NCI-H2196 treated with DMSO at 0.1 percent for 48 hours (cell line): Measurements from ENCODE around the gene CCDC88A.
"Not testable (repeated sequence)": the region's sequence is repeated elsewhere in the genome, so short reads cannot be mapped to it uniquely, and the experiment has no call there.

ENCODE experiments used
- DNase-seq: peaks from one replicate; lab custom pipeline; 2025; ENCODE audit not compliant: unreplicated experiment; lab: John Stamatoyannopoulos, UW

CCDC88A gene

GRCh38 chr2:55241582-55241981, 178.1 kb downstream of the CCDC88A start:
- DNase-seq = not testable (repeated sequence)

DNA sequence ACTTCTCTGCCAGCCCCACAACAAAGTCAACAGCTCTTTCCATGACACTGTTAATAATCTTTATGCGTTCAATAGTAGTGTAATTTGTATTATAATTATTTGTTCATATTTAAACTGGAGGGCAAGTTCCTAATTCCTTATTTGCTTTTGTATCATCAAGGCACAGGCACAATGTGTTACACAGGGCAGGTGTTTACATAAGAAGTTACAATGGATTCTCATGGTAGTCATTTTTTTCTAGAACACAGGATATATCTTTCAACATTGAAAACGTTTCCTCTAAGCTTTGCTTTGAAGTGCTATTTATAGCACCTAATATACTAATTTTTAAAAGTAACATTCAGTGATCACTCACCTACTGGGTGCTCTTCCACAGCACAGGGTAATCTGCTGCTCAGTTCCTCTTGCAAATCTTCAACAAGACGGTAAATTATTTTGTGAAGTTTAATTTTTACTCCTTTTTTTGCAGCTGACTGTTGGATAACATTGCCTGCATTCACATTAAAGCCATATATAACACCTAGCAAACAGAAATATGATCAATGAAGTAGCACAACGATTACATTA, 179.9 kb downstream of the CCDC88A start:
- DNase-seq = no peak
